Tibial nerve (tissue), 4 donors: Measurements from ENCODE around the gene NDEL1. TPM values are rescaled to one million over a fixed set of nuclear protein-coding genes. Genes with fewer than 3 reads are reported as not detected.
A peak's percentile ranks its signal among the peaks of the same experiment; 100 is the strongest.

Source experiments
- DNase-seq, 2 donors: peaks; one replicate each; pipeline ENCODE4 v3.0.0-alpha.2; 2019; ENCODE audit warnings: low spot score in 2 of 2
- H3K27ac ChIP-seq, 4 donors: fragments of 200-600 bp; sonication (generic) in 3 of 4; one replicate each; pipeline ENCODE4 v1.5.1; 2017 to 2019; ENCODE audit warnings: mild to moderate bottlenecking in 1 of 4
- H3K27me3 ChIP-seq, 2 donors: fragments of 200-600 bp; sonication (generic) in 1 of 2; one replicate each; pipeline versions ENCODE4 v1.5.1 to v1.6.0; 2017 to 2019
- H3K36me3 ChIP-seq, 3 donors: fragments of 200-600 bp; sonication (generic); one replicate each; pipeline ENCODE4 v1.5.1; 2018 to 2019
- H3K4me1 ChIP-seq, 4 donors: fragments of 200-600 bp; sonication (generic) in 3 of 4; one replicate each; pipeline ENCODE4 v1.5.1; 2017 to 2019
- H3K4me3 ChIP-seq, 4 donors: fragments of 200-600 bp; sonication (generic) in 3 of 4; one replicate each; pipeline ENCODE4 v1.5.1; 2017 to 2019; ENCODE audit warnings: mild to moderate bottlenecking in 1 of 4, moderate library complexity in 1 of 4
- H3K9me3 ChIP-seq, 4 donors: fragments of 200-600 bp; sonication (generic) in 3 of 4; one replicate each; pipeline ENCODE4 v1.5.1; 2017 to 2019
- EP300 ChIP-seq, 2 donors: sonication (generic); formaldehyde crosslinking; IDR thresholded peaks; one replicate each; pipeline ENCODE4 v1.6.1; 2017; ENCODE audit warnings: antibody characterized with exemption in 2 of 2, mild to moderate bottlenecking in 1 of 2
- POLR2A ChIP-seq, 2 donors: fragments of 450-650 bp; IDR thresholded peaks; one replicate each; pipeline ENCODE4 v1.6.1; 2017; ENCODE audit warnings: antibody characterized with exemption in 2 of 2, mild to moderate bottlenecking in 2 of 2, moderate library complexity in 2 of 2
- WGBS, 2 donors: methylation state at CpG; one replicate each; pipeline ENCODE4 v1.1.5; 2018; 5-methylcytosine and 5-hydroxymethylcytosine counted together
- total RNA-seq, 4 donors: library from RNA; depleted of rRNA; stranded (reverse); fragments of >200 nt; gene quantifications; one replicate each; pipeline ENCODE4 v1.1.0, GENCODE V29; 2016
- TF ChIP-seq, protein P1 (sequence below), 5 experiments: fragments of 200-600 bp in 3 of 5; fragments of 450-650 bp in 2 of 5; sonication (generic) in 3 of 5; IDR thresholded peaks; one replicate each; pipeline ENCODE4 v1.5.1; 2016 to 2019; ENCODE audit warnings: antibody characterized with exemption in 5 of 5, mild to moderate bottlenecking in 3 of 5, moderate library complexity in 2 of 5

Gene NDEL1
- total RNA-seq, 4 donors from 2014 or later: 63.6 to 102 (median 84.1) TPM

DNA sequence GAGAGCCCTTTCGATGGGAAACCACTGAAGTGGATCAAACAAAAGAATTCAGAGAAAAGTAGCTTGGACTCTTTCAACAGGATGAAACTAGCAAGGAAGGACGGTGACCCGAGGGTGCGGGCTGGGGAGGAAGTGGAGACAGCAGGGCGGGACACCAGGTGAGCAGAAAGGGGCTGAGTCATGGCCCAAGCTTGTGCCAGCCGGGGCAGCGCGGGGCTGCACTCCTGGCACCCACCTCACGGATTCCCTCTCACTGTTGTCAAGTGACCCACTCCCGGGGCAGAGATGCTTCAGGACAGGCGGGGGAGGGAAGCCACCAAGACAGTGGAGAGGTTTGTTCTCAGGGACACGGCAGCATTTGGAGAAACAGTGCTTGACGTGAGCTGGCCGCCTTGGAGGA, 27.3 kb upstream of the NDEL1 start:
- Histone ChIP-seq H3K27me3 (no peaks in the 10 kb centered on the region), H3K4me1 (peaks cover 0 to 10% (median 0%) of the 10 kb centered on the region in 4 donors), H3K9me3 (no peaks in the 10 kb centered on the region), H3K36me3 (no peaks in the 10 kb centered on the region), H3K4me3 (no peak overlapping the region), H3K27ac (no peak overlapping the region)
- TF ChIP-seq POLR2A (IDR thresholded peaks at IDR 0.05): no peak
- TF ChIP-seq, protein P1, sequence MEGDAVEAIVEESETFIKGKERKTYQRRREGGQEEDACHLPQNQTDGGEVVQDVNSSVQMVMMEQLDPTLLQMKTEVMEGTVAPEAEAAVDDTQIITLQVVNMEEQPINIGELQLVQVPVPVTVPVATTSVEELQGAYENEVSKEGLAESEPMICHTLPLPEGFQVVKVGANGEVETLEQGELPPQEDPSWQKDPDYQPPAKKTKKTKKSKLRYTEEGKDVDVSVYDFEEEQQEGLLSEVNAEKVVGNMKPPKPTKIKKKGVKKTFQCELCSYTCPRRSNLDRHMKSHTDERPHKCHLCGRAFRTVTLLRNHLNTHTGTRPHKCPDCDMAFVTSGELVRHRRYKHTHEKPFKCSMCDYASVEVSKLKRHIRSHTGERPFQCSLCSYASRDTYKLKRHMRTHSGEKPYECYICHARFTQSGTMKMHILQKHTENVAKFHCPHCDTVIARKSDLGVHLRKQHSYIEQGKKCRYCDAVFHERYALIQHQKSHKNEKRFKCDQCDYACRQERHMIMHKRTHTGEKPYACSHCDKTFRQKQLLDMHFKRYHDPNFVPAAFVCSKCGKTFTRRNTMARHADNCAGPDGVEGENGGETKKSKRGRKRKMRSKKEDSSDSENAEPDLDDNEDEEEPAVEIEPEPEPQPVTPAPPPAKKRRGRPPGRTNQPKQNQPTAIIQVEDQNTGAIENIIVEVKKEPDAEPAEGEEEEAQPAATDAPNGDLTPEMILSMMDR (IDR thresholded peaks at IDR 0.05): no peak
- TF ChIP-seq EP300 (IDR thresholded peaks at IDR 0.05): no peak
- no peak for DNase-seq
- whole genome bisulfite sequencing, 2 donors: 52 to 59% methylated on average over 14 of the region's 14 CpGs

DNA sequence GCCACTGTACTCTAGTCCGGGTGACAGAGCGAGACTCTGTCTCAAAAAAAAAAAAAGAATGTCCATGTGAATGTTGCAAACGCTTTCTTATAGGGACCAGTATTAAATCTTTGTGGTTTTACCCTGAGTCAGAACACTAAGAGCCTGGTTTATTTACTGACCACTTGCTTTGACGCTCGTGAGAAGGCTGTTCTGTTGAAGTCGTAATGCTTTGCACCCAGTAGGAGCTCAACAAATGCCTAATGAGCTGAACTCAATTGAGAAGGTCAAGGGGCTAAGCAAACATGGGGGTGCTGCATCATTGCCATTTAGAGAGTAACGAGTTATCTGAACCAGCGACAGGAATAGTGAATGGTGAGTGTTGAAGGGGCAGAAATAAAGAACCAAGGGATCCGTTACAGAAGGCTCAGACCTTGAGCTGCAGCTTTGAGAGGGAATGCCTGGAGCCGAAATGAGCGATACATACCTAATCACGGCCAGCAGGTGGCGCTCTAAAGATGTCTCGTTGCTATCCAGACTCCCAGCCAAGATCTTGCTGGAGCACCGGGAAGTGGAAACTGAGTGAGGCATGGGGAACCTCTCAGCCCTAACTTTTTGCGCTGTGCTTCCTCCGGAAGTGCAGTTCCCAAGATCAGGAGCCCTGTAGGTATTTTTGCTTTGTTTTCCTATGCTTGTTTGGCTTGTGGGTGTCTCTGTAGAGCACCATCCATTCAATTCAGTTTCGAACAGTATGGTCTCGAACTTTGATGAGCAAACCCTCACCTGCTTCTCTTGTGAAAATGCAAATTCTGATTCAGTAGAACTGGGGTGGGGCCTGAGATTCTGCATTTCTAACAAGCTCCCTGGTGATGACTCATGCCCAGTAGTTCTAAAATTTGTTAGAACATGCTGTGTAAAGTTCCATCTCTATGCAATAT, 25.5 kb upstream of the NDEL1 start:
- Histone ChIP-seq H3K4me3 (no peak overlapping the region), H3K36me3 (no peaks in the 10 kb centered on the region), H3K27ac (no peak overlapping the region), H3K9me3 (no peaks in the 10 kb centered on the region), H3K27me3 (no peaks in the 10 kb centered on the region), H3K4me1 (peaks cover 0 to 10% (median 0%) of the 10 kb centered on the region in 4 donors)
- peak; percentile 77 to 89 for DNase-seq
- WGBS, 2 donors: 26 to 27% methylated on average over 19 of the region's 19 CpGs
- TF ChIP-seq EP300 (IDR thresholded peaks at IDR 0.05): peak in 1 of 2 donors; percentile 48
- no peak for TF ChIP-seq POLR2A (IDR thresholded peaks at IDR 0.05)
- TF ChIP-seq, protein P1 (IDR thresholded peaks at IDR 0.05): peak; percentile 79 to 90 (median 87)

DNA sequence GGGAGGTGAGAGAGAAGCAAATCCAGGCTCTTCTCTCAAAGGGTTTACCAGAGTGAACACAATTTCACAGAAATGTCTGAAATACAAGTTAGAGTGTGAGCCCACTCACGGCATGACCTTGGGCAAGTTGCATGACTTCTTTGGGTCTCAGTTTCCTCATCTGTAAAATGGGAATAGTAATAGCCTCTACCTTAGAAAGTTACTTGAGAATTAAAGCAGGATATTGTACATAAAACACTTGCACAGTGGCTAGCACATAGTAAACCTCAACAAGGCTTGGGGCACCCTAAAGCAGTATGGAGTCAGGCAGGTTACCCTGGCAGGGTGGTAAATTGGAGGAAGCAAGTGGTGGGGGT, 24.8 kb upstream of the NDEL1 start:
- no peak overlapping the region for H3K27ac ChIP-seq
- 62 to 90% methylated on average over 1 of the region's 1 CpG for WGBS, 2 donors
- H3K27me3 ChIP-seq: no peaks in the 10 kb centered on the region
- H3K36me3 ChIP-seq: no peaks in the 10 kb centered on the region
- no peaks in the 10 kb centered on the region for H3K9me3 ChIP-seq
- no peak for DNase-seq
- H3K4me3 ChIP-seq: no peak overlapping the region
- TF ChIP-seq, protein P1 (IDR thresholded peaks at IDR 0.05): no peak
- TF ChIP-seq EP300 (IDR thresholded peaks at IDR 0.05) (no peak), POLR2A (IDR thresholded peaks at IDR 0.05) (no peak)
- H3K4me1 ChIP-seq: peaks cover 0 to 10% (median 0%) of the 10 kb centered on the region in 4 donors

DNA sequence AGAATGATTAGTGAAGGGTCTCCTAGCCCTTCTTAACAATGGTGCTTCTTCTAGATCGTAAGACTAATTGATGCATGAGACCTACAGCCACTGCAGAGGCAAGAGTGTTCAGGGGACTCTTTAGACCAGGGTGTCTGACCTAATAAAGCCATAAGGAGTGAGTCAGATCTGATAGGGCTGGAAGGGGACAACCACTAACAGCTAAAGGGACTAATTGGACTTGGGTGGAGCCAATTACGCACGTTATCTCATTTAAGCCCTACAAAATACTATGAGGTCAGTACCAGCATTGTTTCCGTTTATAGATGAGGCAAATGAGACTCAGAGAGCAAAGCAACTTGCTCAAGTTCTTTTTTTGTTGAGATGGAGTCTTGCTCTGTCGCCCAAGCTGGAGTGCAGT, 23.6 kb upstream of the NDEL1 start:
- no peaks in the 10 kb centered on the region for H3K27me3 ChIP-seq
- no peak for TF ChIP-seq EP300 (IDR thresholded peaks at IDR 0.05)
- TF ChIP-seq POLR2A (IDR thresholded peaks at IDR 0.05): no peak
- TF ChIP-seq, protein P1 (IDR thresholded peaks at IDR 0.05): no peak
- H3K27ac ChIP-seq: no peak overlapping the region
- 70 to 81% methylated on average over 5 of the region's 5 CpGs for WGBS, 2 donors
- no peaks in the 10 kb centered on the region for H3K36me3 ChIP-seq
- H3K4me1 ChIP-seq: peaks cover 0 to 10% (median 0%) of the 10 kb centered on the region in 4 donors
- H3K4me3 ChIP-seq: no peak overlapping the region
- H3K9me3 ChIP-seq: no peaks in the 10 kb centered on the region
- no peak for DNase-seq

DNA sequence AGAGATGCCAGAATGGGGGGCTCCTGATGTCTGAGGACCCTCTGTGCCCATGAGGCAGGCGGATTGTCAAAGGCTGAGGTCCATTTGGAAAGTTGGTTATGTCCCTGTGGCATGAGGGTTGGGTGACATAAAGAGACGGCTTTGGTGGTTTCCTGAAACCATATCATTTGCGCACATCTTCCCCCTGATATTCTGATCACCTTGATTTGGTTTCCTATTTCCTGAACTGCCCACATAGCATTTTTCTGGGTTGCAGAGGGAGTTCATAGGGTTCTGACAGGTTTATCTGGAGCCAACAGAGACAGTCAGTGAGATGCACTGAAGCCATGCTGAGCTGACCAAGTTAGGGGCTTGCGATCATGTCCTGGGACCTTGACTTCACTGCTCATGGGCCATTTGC, 22.4 kb upstream of the NDEL1 start:
- H3K9me3 ChIP-seq: no peaks in the 10 kb centered on the region
- 84 to 91% methylated on average over 3 to 4 of the region's 4 CpGs for WGBS, 2 donors
- H3K27me3 ChIP-seq: no peaks in the 10 kb centered on the region
- DNase-seq: no peak
- peaks cover 0 to 10% (median 0%) of the 10 kb centered on the region in 4 donors for H3K4me1 ChIP-seq
- TF ChIP-seq EP300 (IDR thresholded peaks at IDR 0.05) (no peak), POLR2A (IDR thresholded peaks at IDR 0.05) (no peak)
- TF ChIP-seq, protein P1 (IDR thresholded peaks at IDR 0.05): no peak
- H3K27ac ChIP-seq: no peak overlapping the region
- H3K36me3 ChIP-seq: no peaks in the 10 kb centered on the region
- no peak overlapping the region for H3K4me3 ChIP-seq
